Anterior cingulate cortex (tissue), 58 donors: Measurements from ENCODE around the gene KARS1.
"Not testable (repeated sequence)": the region's sequence is repeated elsewhere in the genome, so short reads cannot be mapped to it uniquely, and the experiment has no call there.

Source experiments
- DNase-seq, 58 donors: peaks; one replicate each; lab custom pipeline; 2025; lab: John Stamatoyannopoulos, UW

The KARS1 gene

GRCh38 chr16:75627851-75628250 lies 19.6 kb downstream of the KARS1 start:
- no peak for DNase-seq

GRCh38 chr16:75626806-75627205 lies 20.7 kb downstream of the KARS1 start:
- DNase-seq, result no peak

GRCh38 chr16:75624921-75625334 lies 22.5 kb downstream of the KARS1 start:
- DNase-seq, result no peak

GRCh38 chr16:75622761-75623605 lies 24.5 kb downstream of the KARS1 start, which contains the start of gene ADAT1:
TSS of gene ADAT1 (minus strand) at chr16:75623281. CDS start at chr16:75620799, 2,482 bp downstream.
- DNase-seq, result peak; percentile 67 to 99 (median 95)

GRCh38 chr16:75621170-75621477 lies 26.3 kb downstream of the KARS1 start:
- peak in 2 of 58 donors; percentile 6 to 24 for DNase-seq

- no peak for DNase-seq
These were observed 26.9 kb downstream of the KARS1 start for GRCh38 chr16:75620326-75621169.

GRCh38 chr16:75618780-75619179 lies 28.7 kb downstream of the KARS1 start:
- no peak for DNase-seq

- no peak for DNase-seq
These were observed 30.3 kb downstream of the KARS1 start for GRCh38 chr16:75617121-75617520.

- DNase-seq, result no peak
These were observed 30.9 kb downstream of the KARS1 start for GRCh38 chr16:75616521-75617010.

GRCh38 chr16:75615619-75616018 lies 31.8 kb downstream of the KARS1 start:
- no peak for DNase-seq

- no peak for DNase-seq
These were observed 33.2 kb downstream of the KARS1 start for GRCh38 chr16:75614066-75614897.

GRCh38 chr16:75606507-75606906 lies 41.0 kb downstream of the KARS1 start:
- no peak for DNase-seq

GRCh38 chr16:75603241-75603640 lies 44.2 kb downstream of the KARS1 start:
- DNase-seq, result no peak

- DNase-seq, result no peak
These were observed 47.8 kb downstream of the KARS1 start for GRCh38 chr16:75599452-75600277.

GRCh38 chr16:75593825-75594820 lies 53.3 kb downstream of the KARS1 start:
- DNase-seq, result no peak

- no peak for DNase-seq
These were observed 54.2 kb downstream of the KARS1 start for GRCh38 chr16:75593308-75593707.

- not testable (repeated sequence) for DNase-seq
These were observed 55.5 kb downstream of the KARS1 start for GRCh38 chr16:75591927-75592326.
